ENCODE results near the gene MAN1C1. TPM values are rescaled to one million over a fixed set of nuclear protein-coding genes. Genes with fewer than 3 reads are reported as not detected.

Gene MAN1C1
- total and polyA plus RNA-seq, 10 of the 15 experiments (the other 5 are each of a cell fraction or from before 2014, with no cell fraction given), result 0.12 to 0.56 (median 0.22) TPM; not detected in 3

DNA sequence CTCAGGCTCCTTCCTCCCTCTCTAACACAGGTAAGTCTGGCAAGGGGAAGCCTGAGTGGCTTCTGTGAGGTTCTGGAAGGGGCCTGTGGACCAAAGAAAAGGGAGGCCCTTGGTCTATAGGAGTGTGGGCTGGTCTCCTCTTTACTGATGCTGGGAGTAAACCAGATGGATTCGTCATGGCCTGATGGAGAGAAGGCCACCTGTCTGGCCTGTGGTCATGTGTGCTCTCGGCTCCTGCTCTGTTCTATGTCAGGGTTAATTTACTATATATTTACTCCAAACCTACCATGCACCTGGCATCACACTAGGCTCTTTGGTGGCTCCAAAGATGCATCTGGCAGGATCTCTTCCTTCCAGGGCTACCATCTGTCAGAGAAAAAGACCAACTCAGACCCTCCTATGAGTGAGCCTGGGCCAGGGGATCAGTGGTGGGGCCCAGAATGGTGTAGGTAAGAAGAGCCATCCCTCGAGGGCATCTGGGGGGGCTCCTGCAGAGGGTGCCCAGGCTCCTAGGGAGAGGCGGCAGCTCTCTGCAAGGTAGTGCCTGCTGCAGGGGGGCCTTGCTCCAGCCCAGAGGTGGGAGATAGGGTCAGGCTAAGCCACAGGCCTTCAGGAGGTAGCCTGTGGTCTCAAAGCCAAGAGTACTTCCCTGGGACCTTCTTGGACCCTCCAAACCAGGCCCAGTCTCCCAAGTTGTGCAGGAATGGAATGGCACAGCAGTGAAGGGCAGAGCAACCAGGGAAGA, 115.2 kb downstream of the MAN1C1 start (continued):
- TF ChIP-seq HSF1 (IDR thresholded peaks at IDR 0.05; ENCODE audit: low read depth, low read length), result no peak
- TF ChIP-seq, protein P1, sequence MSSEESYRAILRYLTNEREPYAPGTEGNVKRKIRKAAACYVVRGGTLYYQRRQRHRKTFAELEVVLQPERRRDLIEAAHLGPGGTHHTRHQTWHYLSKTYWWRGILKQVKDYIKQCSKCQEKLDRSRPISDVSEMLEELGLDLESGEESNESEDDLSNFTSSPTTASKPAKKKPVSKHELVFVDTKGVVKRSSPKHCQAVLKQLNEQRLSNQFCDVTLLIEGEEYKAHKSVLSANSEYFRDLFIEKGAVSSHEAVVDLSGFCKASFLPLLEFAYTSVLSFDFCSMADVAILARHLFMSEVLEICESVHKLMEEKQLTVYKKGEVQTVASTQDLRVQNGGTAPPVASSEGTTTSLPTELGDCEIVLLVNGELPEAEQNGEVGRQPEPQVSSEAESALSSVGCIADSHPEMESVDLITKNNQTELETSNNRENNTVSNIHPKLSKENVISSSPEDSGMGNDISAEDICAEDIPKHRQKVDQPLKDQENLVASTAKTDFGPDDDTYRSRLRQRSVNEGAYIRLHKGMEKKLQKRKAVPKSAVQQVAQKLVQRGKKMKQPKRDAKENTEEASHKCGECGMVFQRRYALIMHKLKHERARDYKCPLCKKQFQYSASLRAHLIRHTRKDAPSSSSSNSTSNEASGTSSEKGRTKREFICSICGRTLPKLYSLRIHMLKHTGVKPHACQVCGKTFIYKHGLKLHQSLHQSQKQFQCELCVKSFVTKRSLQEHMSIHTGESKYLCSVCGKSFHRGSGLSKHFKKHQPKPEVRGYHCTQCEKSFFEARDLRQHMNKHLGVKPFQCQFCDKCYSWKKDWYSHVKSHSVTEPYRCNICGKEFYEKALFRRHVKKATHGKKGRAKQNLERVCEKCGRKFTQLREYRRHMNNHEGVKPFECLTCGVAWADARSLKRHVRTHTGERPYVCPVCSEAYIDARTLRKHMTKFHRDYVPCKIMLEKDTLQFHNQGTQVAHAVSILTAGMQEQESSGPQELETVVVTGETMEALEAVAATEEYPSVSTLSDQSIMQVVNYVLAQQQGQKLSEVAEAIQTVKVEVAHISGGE (CRISPR knock-in tag; IDR thresholded peaks at IDR 0.05), result no peak

- in situ Hi-C loops (cut with MboI) (no loop called here), intact Hi-C loops (cut with micrococcal nuclease; ENCODE audit: unreplicated experiment) (no loop called here)
- Histone ChIP-seq H3K27me3 (replicated peaks in 1 of 2; ENCODE audit: control insufficient read depth in 2 of 2, insufficient read depth in 2 of 2, low read length in 1 of 2) (peaks cover 1 to 6% of the 10 kb centered on the region in 2 experiments; a peak in 3 of 4 replicates), H4K20me1 (ENCODE audit: control insufficient read depth, insufficient read depth) (no peaks in the 10 kb centered on the region), H2AFZ (ENCODE audit: control insufficient read depth, low read depth, low read length) (no peak overlapping the region), H3K4me2 (ENCODE audit: control insufficient read depth, insufficient read depth) (no peak overlapping the region), H3K9ac (ENCODE audit: control insufficient read depth, insufficient read depth, low read length) (no peak overlapping the region), H3K4me3 (no peak overlapping the region), H3K4me1 (ENCODE audit: control insufficient read depth, insufficient read depth, low read length) (peaks cover 5% of the 10 kb centered on the region), H3K27ac (ENCODE audit: control insufficient read depth, insufficient read depth) (no peak overlapping the region), H3K79me2 (ENCODE audit: control insufficient read depth, insufficient read depth, low read length) (no peaks in the 10 kb centered on the region), H3K36me3 (ENCODE audit: control insufficient read depth in 2 of 2, insufficient read depth in 2 of 2, low read length in 1 of 2) (no peaks in the 10 kb centered on the region), H3K9me3 (replicated peaks; ENCODE audit: control insufficient read depth, insufficient read depth, low read length) (no peaks in the 10 kb centered on the region; the same call in 1 of the 3 replicates)
- BruUV-seq (replicated peaks), result no TSS peak
- SMC1A ChIA-PET (ENCODE audit: uncharacterized antibody, unreplicated experiment), result no interaction called here
- no peak for FAIRE-seq
- DNase-seq (ENCODE audit: low read depth, low spot score), result no peak
- 25% methylated on average over 4 of the region's 4 CpGs for WGBS (ENCODE audit: insufficient coverage, insufficient replicate concordance, low lambda C conversion rate, missing lambda C conversion rate)
- POLR2A ChIA-PET, result no interaction called here
- CTCF ChIA-PET, result no interaction called here
- ATAC-seq, result no peak
- RAD21 ChIA-PET (ENCODE audit: unreplicated experiment), result no interaction called here
- TF ChIP-seq, protein P2, sequence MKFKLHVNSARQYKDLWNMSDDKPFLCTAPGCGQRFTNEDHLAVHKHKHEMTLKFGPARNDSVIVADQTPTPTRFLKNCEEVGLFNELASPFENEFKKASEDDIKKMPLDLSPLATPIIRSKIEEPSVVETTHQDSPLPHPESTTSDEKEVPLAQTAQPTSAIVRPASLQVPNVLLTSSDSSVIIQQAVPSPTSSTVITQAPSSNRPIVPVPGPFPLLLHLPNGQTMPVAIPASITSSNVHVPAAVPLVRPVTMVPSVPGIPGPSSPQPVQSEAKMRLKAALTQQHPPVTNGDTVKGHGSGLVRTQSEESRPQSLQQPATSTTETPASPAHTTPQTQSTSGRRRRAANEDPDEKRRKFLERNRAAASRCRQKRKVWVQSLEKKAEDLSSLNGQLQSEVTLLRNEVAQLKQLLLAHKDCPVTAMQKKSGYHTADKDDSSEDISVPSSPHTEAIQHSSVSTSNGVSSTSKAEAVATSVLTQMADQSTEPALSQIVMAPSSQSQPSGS (IDR thresholded peaks at IDR 0.05; ENCODE audit: low read length), result no peak
- TF ChIP-seq RAD51 (IDR thresholded peaks at IDR 0.05) (no peak), SREBF1 (IDR thresholded peaks at IDR 0.05; ENCODE audit: low read length) (no peak), SKIL (IDR thresholded peaks at IDR 0.05; ENCODE audit: low read depth, poor library complexity, severe bottlenecking) (no peak), SREBF2 (IDR thresholded peaks at IDR 0.05; ENCODE audit: low read length) (no peak), CBX3 (IDR thresholded peaks at IDR 0.05; ENCODE audit: borderline replicate concordance, low read depth) (no peak)
Measured at GRCh38 chr1:25732821-25733220, 116.2 kb downstream of the MAN1C1 start.

Measured in GM12878 (cell line).